Mononuclear cell (primary cell): Measurements from ENCODE around the gene MOAP1. TPM values are rescaled to one million over a fixed set of nuclear protein-coding genes. Genes with fewer than 3 reads are reported as not detected.
"Not testable (repeated sequence)": the region's sequence is repeated elsewhere in the genome, so short reads cannot be mapped to it uniquely, and the experiment has no call there.

ENCODE experiments used
- H3K27me3 ChIP-seq: 2 replicates; pipeline ENCODE4 v1.6.0; 2011; ENCODE audit warnings: low read length, control low read depth; ENCODE audit not compliant: insufficient read depth
- H3K4me1 ChIP-seq: 2 replicates; pipeline ENCODE4 v1.5.1; 2011; ENCODE audit warnings: mild to moderate bottlenecking, low read length, control low read depth; ENCODE audit not compliant: insufficient read depth
- H3K4me3 ChIP-seq: 2 replicates; pipeline ENCODE4 v1.5.1; 2011; ENCODE audit warnings: mild to moderate bottlenecking, low read length, moderate library complexity
- H3K9me3 ChIP-seq: 2 replicates; pipeline ENCODE4 v1.5.1; 2011; ENCODE audit warnings: low read depth, mild to moderate bottlenecking, control low read depth, low read length
- total RNA-seq: library from RNA; depleted of rRNA; stranded (reverse); fragments of >200 nt; gene quantifications from one replicate; pipeline ENCODE4 v1.2.3, GENCODE V29; 2012

Gene MOAP1, protein sequence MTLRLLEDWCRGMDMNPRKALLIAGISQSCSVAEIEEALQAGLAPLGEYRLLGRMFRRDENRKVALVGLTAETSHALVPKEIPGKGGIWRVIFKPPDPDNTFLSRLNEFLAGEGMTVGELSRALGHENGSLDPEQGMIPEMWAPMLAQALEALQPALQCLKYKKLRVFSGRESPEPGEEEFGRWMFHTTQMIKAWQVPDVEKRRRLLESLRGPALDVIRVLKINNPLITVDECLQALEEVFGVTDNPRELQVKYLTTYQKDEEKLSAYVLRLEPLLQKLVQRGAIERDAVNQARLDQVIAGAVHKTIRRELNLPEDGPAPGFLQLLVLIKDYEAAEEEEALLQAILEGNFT
- total RNA-seq = 109 TPM

DNA sequence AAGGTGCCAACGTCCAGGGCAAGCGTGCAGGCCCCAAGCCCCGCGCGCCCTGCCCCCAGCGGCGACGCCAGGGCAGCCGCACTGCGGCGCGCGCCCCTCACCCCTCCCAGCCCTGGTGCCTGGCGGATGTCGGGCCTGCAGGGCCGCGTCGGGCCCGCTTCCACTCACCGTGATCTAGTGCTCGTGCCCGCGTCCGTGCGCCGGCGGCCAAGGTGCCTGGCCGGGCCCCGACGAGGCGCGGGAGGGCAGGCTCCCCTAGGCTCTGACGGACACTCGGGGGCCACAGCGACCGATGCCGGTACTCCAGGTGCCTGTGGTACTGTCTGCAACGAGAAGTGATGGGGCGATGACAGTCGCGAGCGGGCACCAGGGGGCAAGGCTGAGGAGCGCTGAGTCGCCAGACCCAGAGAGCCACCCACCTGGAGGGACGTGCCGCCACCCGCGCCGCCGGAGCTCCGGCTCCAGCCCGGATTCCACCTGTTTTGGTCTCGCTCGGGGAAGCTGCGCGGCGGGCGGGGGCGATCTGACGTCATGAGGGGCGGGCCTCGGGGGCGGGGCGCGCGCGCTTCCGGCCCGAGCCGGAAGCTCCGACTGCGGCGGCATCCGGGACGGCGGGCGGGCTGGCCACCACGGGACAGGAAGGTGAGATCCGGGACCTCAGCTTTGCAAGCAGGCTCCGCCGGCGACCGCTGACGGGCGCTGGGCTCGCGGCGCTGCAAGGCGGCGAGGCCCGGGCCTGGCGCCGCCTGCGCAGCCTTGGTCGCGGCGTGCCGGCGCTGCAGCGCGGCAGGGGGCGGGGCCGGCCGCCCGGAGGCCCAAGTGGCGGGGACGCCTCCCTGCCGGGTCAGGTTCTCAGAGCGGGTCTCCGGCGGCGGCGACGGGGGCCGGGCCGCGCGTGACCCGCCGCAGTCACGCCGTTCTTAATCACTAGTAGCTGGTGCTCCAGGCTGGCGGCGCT is at the start of gene MOAP1, which contains the start of gene LYSET:
Gene MOAP1 (minus strand): TSS at position 507 of the 958 bp plus-strand sequence. CDS start 655 bp downstream, outside the sequence.
Gene LYSET (plus strand): TSS at position 927 of the 958 bp plus-strand sequence. CDS start 89 bp downstream, outside the sequence.
- Histone ChIP-seq H3K4me1 (peaks cover 28% of the 10 kb centered on the region), H3K9me3 (no peaks in the 10 kb centered on the region), H3K27me3 (no peaks in the 10 kb centered on the region), H3K4me3 (peak within 1 kb of the TSS; percentile 88)

DNA sequence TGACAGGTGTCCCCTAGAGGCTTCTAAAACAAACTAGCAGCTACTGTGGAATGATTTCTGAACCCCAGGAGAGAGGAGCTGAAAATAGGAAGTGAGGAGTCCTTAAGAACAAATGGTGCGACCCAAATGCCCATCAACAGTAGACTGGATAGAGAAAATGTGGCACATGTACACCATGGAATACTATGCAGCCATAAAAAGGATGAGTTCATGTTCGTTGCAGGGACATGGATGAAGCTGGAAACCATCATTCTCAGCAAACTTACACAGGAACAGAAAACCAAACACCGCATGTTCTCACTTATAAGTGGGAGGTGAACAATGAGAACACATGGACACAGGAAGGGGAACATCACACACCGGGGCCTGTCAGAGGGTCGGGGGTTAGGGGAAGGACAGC is 48.4 kb upstream of the MOAP1 start:
- H3K4me3 ChIP-seq, H3K9me3 ChIP-seq, H3K27me3 ChIP-seq, H3K4me1 ChIP-seq: not testable (repeated sequence)

DNA sequence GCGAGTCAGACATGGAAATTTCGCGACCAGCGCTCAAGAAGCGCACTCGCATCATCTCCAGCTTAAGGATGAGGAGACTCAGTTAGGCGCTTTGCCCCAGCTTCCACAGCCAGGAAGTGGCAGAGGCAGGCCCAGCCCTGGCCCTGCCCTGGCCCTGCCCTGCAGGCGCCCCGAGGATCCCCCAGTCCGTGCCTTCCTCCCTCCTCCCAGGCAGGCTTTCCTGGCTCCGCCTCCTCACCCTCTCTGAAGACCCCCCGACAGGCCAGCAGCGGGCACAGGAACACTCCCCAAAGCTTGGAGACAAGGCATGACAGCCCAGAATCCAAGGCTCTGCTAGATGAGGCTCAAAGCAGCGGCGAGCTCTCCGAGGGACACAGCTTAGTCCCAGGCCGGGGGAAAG is 47.5 kb upstream of the MOAP1 start:
- Histone ChIP-seq H3K27me3 (no peaks in the 10 kb centered on the region), H3K9me3 (no peaks in the 10 kb centered on the region), H3K4me3 (no peak overlapping the region), H3K4me1 (no peaks in the 10 kb centered on the region)

DNA sequence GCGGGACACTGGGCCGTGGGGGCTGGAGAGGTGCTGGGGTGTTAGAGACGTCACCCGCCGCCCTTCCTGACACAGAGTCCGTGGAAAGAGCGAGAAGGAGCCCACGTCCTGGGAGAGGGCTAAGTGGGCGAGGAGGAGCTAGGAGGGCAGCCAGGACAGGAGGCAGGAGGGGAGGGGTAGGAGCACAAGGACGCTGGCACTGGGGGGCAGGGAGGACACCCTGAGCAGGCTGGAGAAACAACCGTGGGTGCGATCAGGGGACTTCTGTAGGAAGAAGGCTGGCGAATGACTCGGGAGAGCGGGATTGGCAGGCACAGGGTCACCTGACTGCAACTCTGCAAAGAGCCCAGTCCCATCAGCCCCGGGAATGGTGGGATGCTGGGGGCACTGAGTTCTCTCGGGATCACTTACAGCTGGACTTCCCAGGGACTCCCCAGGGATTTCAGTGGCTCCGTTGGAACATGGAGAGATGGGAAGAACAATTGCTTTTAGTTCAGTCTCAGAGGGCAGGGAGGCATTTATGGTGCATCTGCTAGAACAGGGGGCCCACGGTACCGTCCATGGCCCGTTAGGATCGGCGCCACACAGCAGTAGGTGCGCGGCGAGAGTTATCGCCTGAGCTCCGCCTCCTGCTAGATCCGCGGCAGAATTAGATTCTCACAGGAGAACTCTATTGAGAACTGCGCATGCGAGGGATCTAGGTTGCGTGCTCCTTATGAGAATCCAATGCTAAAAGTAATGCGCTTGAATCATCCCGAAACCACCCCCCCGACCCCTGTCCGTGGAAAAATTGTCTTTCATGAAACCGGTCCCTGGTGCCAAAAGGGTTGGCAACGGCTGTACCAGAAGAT is 46.7 kb upstream of the MOAP1 start:
- no peaks in the 10 kb centered on the region for H3K9me3 ChIP-seq
- H3K4me1 ChIP-seq = no peaks in the 10 kb centered on the region
- no peak overlapping the region for H3K4me3 ChIP-seq
- H3K27me3 ChIP-seq = no peaks in the 10 kb centered on the region

DNA sequence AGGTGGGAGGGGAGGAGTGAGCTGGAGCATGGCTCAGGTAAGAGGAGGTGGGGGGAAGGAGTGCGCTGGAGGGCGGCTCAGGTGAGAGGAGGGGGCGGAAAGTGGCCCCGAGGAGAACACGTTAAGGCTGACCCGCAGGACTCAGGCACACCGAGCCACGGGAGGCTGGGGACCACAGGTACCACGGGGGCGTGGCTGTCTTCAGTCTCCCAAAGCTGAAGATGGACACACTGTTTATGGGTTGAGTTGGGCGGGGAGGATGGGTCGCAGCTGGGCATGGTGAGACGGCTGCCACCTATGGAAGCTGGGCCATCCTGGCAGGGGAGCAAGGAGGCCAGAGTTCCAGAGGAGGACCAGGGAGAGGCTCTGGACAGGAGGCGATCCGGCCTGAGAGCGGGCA is 45.8 kb upstream of the MOAP1 start:
- H3K9me3 ChIP-seq = no peaks in the 10 kb centered on the region

DNA sequence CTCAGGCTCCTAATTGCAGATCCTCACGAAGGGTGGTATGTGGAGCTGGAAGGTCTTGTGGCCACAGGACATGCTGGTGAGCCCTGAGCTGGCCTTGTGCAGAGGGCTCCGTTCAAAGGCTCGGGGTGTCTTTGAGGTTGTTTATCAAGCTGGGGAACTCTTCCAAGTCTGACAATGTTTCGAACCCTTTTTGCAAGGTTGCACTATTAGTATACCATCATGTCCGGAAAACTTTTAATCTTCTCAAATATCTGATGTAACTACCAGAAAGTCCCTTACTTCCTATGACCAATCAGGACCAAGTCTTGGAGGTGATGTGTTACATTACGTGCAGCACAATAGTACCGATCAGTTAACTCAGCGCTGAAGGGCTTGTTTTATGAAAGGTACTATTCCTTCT is 43.9 kb upstream of the MOAP1 start:
- H3K4me3 ChIP-seq = no peak overlapping the region
- no peaks in the 10 kb centered on the region for H3K9me3 ChIP-seq
- H3K4me1 ChIP-seq = no peaks in the 10 kb centered on the region

More for the DNA sequence above, 45.8 kb upstream of the MOAP1 start:
- no peaks in the 10 kb centered on the region for H3K4me1 ChIP-seq
- no peaks in the 10 kb centered on the region for H3K27me3 ChIP-seq
- no peak overlapping the region for H3K4me3 ChIP-seq

DNA sequence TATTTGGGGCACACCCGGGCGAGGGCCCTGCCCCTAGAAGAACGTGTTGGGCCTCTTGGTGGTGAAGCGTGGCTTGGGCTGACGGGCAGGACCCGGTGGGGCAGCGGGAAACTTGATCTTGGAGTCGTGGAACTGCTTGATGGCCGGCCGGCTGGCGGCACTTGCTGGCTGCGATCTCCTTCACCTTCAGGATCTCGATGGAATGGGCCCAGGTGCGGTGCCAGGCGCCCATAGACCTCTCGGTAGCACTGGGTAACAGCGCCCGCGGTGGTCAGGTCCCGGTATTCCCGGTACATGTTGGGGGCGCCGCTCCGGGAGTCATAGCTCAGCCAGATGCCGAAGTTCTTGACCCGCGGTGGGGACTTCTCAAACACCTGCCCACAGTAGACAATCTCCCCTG is 38.9 kb upstream of the MOAP1 start:
- no peaks in the 10 kb centered on the region for H3K27me3 ChIP-seq
- no peaks in the 10 kb centered on the region for H3K9me3 ChIP-seq
- H3K4me3 ChIP-seq = no peak overlapping the region
- no peaks in the 10 kb centered on the region for H3K4me1 ChIP-seq

More for the DNA sequence above, 43.9 kb upstream of the MOAP1 start:
- H3K27me3 ChIP-seq = no peaks in the 10 kb centered on the region

DNA sequence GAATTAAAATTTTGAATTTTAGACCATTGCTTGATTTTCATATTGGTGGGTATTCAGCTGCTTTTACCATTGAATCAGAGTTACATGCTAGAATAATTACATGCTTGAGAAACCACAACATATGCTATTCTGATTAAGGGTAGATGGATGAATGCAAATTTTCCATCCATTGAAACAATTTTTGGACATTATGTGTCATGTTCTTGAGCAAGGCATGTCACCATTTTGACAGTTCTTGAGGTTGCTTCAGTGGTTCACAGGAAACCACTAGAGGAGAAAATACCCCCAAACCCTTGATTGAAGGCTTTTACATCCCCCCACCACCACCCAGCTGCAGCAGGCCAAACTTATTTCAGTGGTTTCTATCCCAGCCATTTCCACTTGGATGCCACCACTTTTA is 35.8 kb upstream of the MOAP1 start:
- Histone ChIP-seq H3K27me3 (no peaks in the 10 kb centered on the region), H3K4me3 (no peak overlapping the region), H3K9me3 (no peaks in the 10 kb centered on the region), H3K4me1 (no peaks in the 10 kb centered on the region)

DNA sequence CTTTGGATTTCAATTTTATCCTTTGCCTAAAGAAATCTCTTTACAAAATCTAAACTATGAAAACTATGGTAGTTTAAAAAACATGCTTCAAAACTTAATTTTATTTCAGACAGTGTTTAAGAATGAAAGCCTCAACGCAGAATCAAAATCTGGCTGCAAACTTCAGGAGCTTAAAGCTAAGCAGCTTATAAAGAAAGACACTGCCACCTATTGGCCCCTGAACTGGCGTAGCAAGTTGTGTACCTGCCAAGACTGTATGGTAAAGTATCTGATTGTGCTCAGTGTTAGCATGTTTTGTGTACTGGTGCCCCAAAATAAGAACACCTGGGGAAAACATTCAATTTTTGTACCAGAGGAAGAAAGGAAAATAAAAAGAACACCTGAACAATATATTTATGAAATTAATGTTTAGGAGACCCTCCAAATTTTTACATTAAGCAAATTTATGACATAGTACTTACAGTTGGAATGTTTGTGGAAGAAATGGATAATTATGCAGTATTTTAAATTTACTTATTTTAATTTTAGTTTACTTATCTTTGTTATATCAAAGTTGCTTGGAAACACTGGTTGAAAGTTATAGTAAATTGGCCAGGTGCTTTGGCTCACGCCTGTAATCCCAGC is 34.5 kb upstream of the MOAP1 start:
- Histone ChIP-seq H3K27me3 (no peaks in the 10 kb centered on the region), H3K9me3 (no peaks in the 10 kb centered on the region), H3K4me3 (no peak overlapping the region), H3K4me1 (no peaks in the 10 kb centered on the region)

DNA sequence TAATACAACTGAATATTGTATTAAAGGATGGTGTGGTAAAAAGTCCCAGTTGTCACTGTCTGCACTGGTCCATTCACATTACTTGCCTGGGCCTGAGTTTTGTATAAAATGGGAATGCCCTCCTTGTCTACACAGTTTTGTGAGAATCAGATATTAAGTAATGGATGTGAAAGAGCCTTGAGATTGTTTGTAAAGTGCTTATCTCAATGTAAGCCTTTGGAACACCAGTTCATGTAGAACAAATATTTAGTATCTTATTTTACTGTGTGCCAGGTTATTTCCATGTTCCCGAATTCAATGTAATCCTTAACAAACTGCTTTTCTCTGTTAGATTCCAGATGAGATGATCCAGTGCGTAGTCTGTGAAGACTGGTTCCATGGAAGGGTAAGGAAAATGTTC is 29.9 kb upstream of the MOAP1 start:
- Histone ChIP-seq H3K9me3 (no peaks in the 10 kb centered on the region), H3K4me3 (no peak overlapping the region), H3K27me3 (no peaks in the 10 kb centered on the region), H3K4me1 (no peaks in the 10 kb centered on the region)

DNA sequence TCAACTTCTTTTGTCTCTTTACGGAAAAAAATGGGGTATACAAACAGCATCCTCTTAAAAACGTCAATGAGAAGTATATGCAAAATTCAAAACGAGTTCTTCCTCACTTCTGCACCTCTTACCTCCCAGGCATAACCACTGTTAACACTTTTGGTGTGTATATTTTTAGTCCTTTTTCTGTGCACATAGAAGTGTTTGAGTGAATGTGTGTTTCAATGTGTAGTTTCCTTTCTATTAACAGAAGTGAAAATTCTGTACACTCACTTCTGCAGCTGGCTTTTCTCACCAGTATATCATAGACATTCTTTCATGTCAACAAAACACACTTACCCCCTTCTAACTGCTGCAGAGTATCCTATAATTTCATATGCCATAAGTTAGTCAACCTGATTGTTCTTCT is 27.7 kb upstream of the MOAP1 start:
- Histone ChIP-seq H3K4me1 (peaks cover 19% of the 10 kb centered on the region), H3K4me3 (no peak overlapping the region), H3K9me3 (no peaks in the 10 kb centered on the region), H3K27me3 (no peaks in the 10 kb centered on the region)

DNA sequence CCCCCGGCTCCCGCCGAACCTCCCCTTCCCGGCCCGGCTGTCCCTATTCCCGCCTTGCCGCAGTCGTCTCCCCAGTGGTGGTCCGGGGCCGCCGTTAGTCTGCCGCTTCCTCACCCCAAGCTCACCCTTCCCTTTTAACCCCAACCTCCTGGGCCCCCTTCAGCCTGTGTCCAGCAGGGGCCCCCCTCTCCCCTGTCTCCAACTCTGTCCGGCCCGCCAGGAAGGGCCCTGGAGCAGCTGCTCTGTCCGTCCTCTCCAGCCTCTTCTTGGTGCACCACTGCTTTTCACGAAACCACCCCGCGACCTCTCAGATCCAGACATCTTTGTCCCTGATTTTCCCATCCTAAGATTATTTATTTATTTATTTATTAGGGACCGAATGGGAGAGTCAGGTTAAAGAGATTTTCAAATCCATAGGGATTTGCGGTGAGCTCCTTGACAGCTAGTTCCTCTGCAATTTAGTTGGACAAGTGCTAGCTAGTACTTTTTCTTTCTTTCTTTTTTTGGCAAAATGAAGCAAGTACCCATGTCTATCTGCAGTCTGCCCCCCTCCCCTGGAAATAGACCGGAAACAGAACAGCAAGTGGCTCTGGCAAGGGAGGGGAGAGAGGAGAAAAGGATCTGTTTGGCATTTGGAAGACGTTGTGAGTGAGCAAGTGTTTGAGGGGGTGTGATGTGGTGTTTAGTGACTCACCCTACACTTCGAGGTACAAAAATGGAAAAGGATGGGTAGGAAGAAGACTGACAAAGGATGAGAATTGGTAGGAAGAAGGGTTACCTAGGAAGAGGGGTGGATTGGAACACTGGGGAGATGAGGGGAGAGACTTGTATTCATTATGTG is 23.0 kb upstream of the MOAP1 start:
- peaks cover 44% of the 10 kb centered on the region for H3K4me1 ChIP-seq
- no peaks in the 10 kb centered on the region for H3K9me3 ChIP-seq
- peak overlapping the region; percentile 74 for H3K4me3 ChIP-seq
- no peaks in the 10 kb centered on the region for H3K27me3 ChIP-seq

DNA sequence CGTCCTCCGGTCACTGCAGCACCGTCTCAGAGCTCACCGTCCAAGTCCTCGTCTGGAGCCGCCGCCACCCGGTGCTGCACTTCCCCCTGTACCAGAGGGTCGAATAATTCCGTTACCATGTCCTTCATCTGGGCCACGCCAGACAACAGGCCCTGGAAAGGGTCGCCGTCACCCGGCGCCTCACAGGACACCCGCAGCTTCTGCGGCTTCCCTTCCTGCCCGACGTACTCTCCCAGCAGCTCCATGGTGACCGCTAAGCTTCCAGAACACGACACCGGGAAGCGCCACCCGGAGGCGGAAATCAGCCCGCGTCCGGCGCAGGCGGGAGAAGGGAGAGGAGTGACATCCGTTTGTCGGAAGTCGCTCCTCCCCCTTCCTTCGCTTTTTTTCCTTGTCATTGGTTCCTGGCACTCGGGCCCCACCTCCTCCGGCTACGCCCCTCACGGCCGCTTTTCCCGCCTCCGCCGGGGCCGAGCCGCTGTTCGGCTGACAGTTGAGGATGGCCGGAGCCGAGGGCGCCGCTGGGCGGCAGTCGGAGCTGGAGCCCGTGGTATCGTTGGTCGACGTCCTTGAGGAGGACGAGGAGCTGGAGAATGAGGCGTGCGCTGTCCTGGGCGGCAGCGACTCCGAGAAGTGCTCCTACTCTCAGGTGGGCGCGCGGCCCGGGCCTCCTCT is 22.2 kb upstream of the MOAP1 start, which contains the start of the genes GON7 and UBR7:
Gene GON7 (minus strand): TSS at position 273 of the 675 bp plus-strand sequence. CDS start 28 bp downstream, at position 245.
Gene UBR7 (plus strand): TSS at position 464 of the 675 bp plus-strand sequence. CDS start 36 bp downstream, at position 500.
- no peaks in the 10 kb centered on the region for H3K9me3 ChIP-seq
- H3K4me3 ChIP-seq = peak within 1 kb of the TSS; percentile 74
- H3K27me3 ChIP-seq = no peaks in the 10 kb centered on the region
- H3K4me1 ChIP-seq = peaks cover 44% of the 10 kb centered on the region
